BJ (cell line): ENCODE data around the gene SRRT. TPM values are rescaled to one million over a fixed set of nuclear protein-coding genes. Genes with fewer than 3 reads are reported as not detected.
"Not testable (repeated sequence)": the region's sequence is repeated elsewhere in the genome, so short reads cannot be mapped to it uniquely, and the experiment has no call there.

ENCODE experiments used
- CTCF ChIA-PET: fragments of 350-600 bp; formaldehyde crosslinking; extraction: SDS; loops from one replicate; lab custom pipeline; 2021; ENCODE audit warnings: antibody characterized with exemption, inconsistent platforms; lab: Yijun Ruan, JAX
- POLR2A ChIA-PET: fragments of 300-600 bp; sonication (Branson Sonifier 250); formaldehyde crosslinking; extraction: SDS; loops from one replicate; lab custom pipeline; 2021; ENCODE audit warnings: antibody characterized with exemption; lab: Charles Lee
- DNase-seq: peaks from one replicate; pipeline ENCODE4 v3.0.0-alpha.2; 2011; ENCODE audit warnings: low read depth
- H3K27me3 ChIP-seq: 2 replicates; pipeline ENCODE4 v1.6.0; 2011; ENCODE audit warnings: low read length; ENCODE audit not compliant: control insufficient read depth, insufficient read depth
- H3K36me3 ChIP-seq: 2 replicates; pipeline ENCODE4 v1.5.1; 2011; ENCODE audit warnings: low read length; ENCODE audit not compliant: control insufficient read depth, insufficient read depth
- H3K4me3 ChIP-seq: 2 replicates; pipeline ENCODE4 v1.5.1; 2011; ENCODE audit warnings: low read depth, mild to moderate bottlenecking, control low read depth, low read length
- polyA plus RNA-seq: library from polyadenylated mRNA; depleted of rRNA; stranded (reverse); fragments of >200 nt; gene quantifications from 2 replicates; pipeline ENCODE4 v1.2.3, GENCODE V29; 2011; rRNA removed
- small RNA-seq: library from RNA; depleted of rRNA; stranded (forward); fragments of <200 nt; gene quantifications from one replicate; pipeline ENCODE3, GENCODE V24; 2012; ENCODE audit warnings: low replicate concordance, low read depth; ENCODE audit not compliant: insufficient read length
- TF ChIP-seq, protein P1 (sequence below): IDR thresholded peaks from 2 replicates; pipeline ENCODE4 v1.5.1; 2011; ENCODE audit warnings: low read depth, mild to moderate bottlenecking, control low read depth, inconsistent platforms, low read length, moderate library complexity; ENCODE audit not compliant: insufficient read depth

Gene SRRT
- polyA plus RNA-seq, 1 experiment, result 47.1 TPM

DNA sequence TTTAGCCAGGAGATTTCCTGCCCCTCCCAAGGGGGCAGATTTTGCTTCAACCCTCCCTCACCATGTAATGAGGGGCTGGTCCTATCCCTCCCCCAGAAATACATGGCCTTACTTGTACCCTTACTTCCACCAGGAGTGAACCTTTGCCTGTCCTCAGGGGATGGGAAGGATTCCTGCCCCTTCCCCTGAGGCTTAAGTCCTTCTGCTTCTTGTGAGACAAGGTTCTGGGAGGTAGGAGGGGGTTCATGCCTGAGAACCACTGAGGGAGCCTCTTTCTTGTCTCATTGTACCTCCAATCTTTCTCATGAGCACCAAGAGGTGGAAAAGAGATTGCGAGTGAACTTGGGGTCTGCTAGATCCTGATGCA lies 54.9 kb downstream of the SRRT start:
- ChIA-PET CTCF (no interaction called here), POLR2A (no interaction called here)
- TF ChIP-seq, protein P1, sequence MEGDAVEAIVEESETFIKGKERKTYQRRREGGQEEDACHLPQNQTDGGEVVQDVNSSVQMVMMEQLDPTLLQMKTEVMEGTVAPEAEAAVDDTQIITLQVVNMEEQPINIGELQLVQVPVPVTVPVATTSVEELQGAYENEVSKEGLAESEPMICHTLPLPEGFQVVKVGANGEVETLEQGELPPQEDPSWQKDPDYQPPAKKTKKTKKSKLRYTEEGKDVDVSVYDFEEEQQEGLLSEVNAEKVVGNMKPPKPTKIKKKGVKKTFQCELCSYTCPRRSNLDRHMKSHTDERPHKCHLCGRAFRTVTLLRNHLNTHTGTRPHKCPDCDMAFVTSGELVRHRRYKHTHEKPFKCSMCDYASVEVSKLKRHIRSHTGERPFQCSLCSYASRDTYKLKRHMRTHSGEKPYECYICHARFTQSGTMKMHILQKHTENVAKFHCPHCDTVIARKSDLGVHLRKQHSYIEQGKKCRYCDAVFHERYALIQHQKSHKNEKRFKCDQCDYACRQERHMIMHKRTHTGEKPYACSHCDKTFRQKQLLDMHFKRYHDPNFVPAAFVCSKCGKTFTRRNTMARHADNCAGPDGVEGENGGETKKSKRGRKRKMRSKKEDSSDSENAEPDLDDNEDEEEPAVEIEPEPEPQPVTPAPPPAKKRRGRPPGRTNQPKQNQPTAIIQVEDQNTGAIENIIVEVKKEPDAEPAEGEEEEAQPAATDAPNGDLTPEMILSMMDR, result no peak
- Histone ChIP-seq H3K27me3 (peaks cover 3% of the 10 kb centered on the region; the same call in 1 of the 2 replicates), H3K36me3 (no peaks in the 10 kb centered on the region), H3K4me3 (no peak overlapping the region)
- no peak for DNase-seq

- no peak overlapping the region for H3K4me3 ChIP-seq
- H3K36me3 ChIP-seq, result no peaks in the 10 kb centered on the region
- no peak for DNase-seq
- H3K27me3 ChIP-seq, result peaks cover 3% of the 10 kb centered on the region
- TF ChIP-seq, protein P1, result no peak
- ChIA-PET CTCF (no interaction called here), POLR2A (no interaction called here)
Observed at GRCh38 chr7:100933734-100934133, 58.8 kb downstream of the SRRT start.

- CTCF ChIA-PET, result interaction anchor here (1.0 kb wide), 1 partner anchor 123 kb away, joined by 3 read pairs; no protein-coding TSS in a partner anchor
- H3K27me3 ChIP-seq, result not testable (repeated sequence)
Observed at GRCh38 chr7:100935381-100935780, 60.5 kb downstream of the SRRT start.

DNA sequence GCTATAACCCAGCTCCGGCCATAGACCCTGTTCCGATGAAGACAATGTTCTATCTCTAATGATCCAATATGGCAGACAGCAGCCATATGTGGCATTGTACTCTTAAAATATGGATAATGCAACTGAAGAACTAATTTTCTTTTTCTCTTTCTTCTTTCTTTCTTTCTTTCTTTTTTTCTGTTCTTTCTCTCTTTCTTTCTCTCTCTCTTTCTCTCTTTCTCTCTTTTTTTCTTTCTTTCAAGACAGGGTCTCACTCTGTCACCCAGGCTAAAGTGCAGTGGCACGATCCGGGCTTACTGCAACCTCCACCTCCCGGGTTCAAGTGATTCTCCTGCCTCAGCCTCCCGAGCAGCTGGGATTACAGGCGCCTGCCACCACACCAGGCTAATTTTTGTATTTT lies 61.3 kb downstream of the SRRT start:
- H3K36me3 ChIP-seq, POLR2A ChIA-PET, H3K4me3 ChIP-seq, H3K27me3 ChIP-seq, DNase-seq: not testable (repeated sequence)
- CTCF ChIA-PET, result interaction anchor here (0.6 to 1.0 kb wide), 2 partner anchors 122 to 410 kb away, joined by 3 read pairs; no protein-coding TSS in a partner anchor

More at GRCh38 chr7:100935381-100935780, 60.5 kb downstream of the SRRT start:
- H3K36me3 ChIP-seq, POLR2A ChIA-PET, H3K4me3 ChIP-seq, DNase-seq: not testable (repeated sequence)

Small RNA genes lying within 50 kb of the gene (small RNA-seq; reads per million reads assigned to genes)
- gene RN7SL549P (not detected), gene RPS29P15 (not detected)

Other genes starting within 250 kb of the SRRT start
- gene TFR2, start 233.6 kb upstream of the SRRT start, polyA plus RNA-seq, result 0.49 and 0.72 TPM in 2 replicates
- gene ACTL6B, start 218.7 kb upstream of the SRRT start, polyA plus RNA-seq, result not detected in 2 replicates
- 87.4 and 172 TPM in 2 replicates for gene GNB2, start 201.4 kb upstream of the SRRT start, polyA plus RNA-seq
- gene GIGYF1, start 180.9 kb upstream of the SRRT start, polyA plus RNA-seq, result 5.7 and 7.6 TPM in 2 replicates
- 24.5 and 35.2 TPM in 2 replicates for gene POP7, start 169.0 kb upstream of the SRRT start, polyA plus RNA-seq
- gene EPO, start 154.6 kb upstream of the SRRT start, polyA plus RNA-seq, result not detected in 2 replicates
- not detected in 2 replicates for gene ZAN, start 141.5 kb upstream of the SRRT start, polyA plus RNA-seq
- 23.8 and 30.5 TPM in 2 replicates for gene EPHB4, start 47.6 kb upstream of the SRRT start, polyA plus RNA-seq
- gene SLC12A9, start 22.4 kb upstream of the SRRT start, polyA plus RNA-seq, result 14.2 and 23.1 TPM in 2 replicates
- 70.3 and 105 TPM in 2 replicates for gene TRIP6, start 7.7 kb upstream of the SRRT start, polyA plus RNA-seq
- gene UFSP1, start 14.6 kb downstream of the SRRT start, polyA plus RNA-seq, result 1.1 and 2.0 TPM in 2 replicates
- gene ACHE, start 20.8 kb downstream of the SRRT start, polyA plus RNA-seq, result 0.05 and 0.22 TPM in 2 replicates
- not detected in 2 replicates for gene MUC3A, start 74.4 kb downstream of the SRRT start, polyA plus RNA-seq
- gene MUC12, start 94.5 kb downstream of the SRRT start, polyA plus RNA-seq, result 0.89 and 2.0 TPM in 2 replicates
- not detected in 2 replicates for gene MUC17, start 145.0 kb downstream of the SRRT start, polyA plus RNA-seq
- 3.2 and 4.9 TPM in 2 replicates for gene TRIM56, start 210.4 kb downstream of the SRRT start, polyA plus RNA-seq